D721Med (cell line): ENCODE measurements around the gene ST6GAL1.
"Not testable (repeated sequence)": the region's sequence is repeated elsewhere in the genome, so short reads cannot be mapped to it uniquely, and the experiment has no call there.

Experiments used
- DNase-seq: peaks from one replicate; pipeline ENCODE4 v3.0.0; 2011; ENCODE audit warnings: low spot score; ENCODE audit not compliant: insufficient read length
- FAIRE-seq: peaks from 2 replicates; lab custom pipeline; 2011; peaks lifted over from hg19 to GRCh38; lab: Jason Lieb, UNC
- TF ChIP-seq, protein P1 (sequence below): IDR thresholded peaks from 2 replicates; pipeline ENCODE4 v1.5.1; 2012; ENCODE audit warnings: mild to moderate bottlenecking, control low read depth; ENCODE audit not compliant: insufficient read depth; ENCODE audit errors: missing control alignments

Gene ST6GAL1

DNA sequence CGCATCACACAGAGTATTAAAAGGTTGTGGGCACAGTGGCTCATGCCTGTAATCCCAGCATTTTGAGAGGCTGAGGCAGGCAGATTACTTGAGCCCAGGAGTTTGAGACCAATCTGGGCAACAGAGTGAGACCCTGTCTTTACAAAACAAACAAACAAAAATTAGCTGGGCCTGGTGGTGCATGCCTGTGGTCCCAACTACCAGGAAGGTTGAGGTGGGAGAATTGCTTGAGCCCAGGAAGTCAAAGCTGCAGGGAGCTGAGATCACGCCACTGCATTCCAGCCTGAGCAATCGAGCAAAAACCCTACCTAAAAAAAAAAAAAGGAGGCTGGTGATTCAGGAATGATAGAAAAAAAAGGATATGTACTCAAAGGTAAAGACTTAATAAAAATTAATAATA, 28.2 kb upstream of the ST6GAL1 start:
- no peak for FAIRE-seq
- TF ChIP-seq, protein P1, sequence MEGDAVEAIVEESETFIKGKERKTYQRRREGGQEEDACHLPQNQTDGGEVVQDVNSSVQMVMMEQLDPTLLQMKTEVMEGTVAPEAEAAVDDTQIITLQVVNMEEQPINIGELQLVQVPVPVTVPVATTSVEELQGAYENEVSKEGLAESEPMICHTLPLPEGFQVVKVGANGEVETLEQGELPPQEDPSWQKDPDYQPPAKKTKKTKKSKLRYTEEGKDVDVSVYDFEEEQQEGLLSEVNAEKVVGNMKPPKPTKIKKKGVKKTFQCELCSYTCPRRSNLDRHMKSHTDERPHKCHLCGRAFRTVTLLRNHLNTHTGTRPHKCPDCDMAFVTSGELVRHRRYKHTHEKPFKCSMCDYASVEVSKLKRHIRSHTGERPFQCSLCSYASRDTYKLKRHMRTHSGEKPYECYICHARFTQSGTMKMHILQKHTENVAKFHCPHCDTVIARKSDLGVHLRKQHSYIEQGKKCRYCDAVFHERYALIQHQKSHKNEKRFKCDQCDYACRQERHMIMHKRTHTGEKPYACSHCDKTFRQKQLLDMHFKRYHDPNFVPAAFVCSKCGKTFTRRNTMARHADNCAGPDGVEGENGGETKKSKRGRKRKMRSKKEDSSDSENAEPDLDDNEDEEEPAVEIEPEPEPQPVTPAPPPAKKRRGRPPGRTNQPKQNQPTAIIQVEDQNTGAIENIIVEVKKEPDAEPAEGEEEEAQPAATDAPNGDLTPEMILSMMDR, result no peak
- DNase-seq, result no peak

- DNase-seq (no peak), FAIRE-seq (no peak)
- TF ChIP-seq, protein P1, result no peak
Observed at GRCh38 chr3:186902713-186903112, 27.6 kb upstream of the ST6GAL1 start.

DNA sequence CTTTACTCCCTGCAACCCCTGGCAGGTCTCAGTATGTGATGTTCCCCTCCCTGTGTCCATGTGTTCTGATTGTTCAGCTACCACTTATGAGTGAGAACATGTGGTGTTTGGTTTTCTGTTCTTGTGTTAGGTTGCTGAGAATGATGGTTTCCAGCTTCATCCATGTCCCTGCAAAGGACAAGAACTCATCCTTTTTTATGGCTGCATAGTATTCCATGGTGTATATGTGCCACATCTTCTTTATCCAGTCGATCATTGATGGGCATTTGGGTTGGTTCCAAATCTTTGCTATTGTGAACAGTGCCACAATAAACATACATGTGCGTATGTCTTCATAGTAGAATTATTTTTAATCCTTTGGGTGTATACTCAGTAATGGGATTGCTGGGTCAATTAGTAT, 26.6 kb upstream of the ST6GAL1 start:
- not testable (repeated sequence) for DNase-seq, FAIRE-seq

DNA sequence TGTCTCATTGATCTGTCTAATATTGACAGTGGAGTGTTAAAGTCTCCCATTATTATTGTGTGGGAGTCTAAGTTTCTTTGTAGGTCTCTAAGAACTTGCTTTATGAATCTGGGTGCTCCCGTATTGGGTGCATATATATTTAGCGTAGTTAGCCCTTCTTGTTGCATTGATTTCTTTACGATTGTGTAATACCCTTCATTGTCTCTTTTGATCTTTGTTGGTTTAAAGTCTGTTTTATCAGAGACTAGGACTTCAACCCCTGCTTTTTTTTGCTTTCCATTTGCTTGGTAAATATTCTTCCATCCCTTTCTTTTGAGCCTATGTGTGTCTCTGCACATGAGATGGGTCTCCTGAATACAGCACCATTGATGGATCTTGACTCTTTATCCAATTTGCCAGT, 23.3 kb upstream of the ST6GAL1 start:
- not testable (repeated sequence) for DNase-seq, FAIRE-seq

GRCh38 chr3:186909078-186909853, 21.1 kb upstream of the ST6GAL1 start:
- FAIRE-seq, result no peak
- DNase-seq, result no peak
- TF ChIP-seq, protein P1, result no peak

DNA sequence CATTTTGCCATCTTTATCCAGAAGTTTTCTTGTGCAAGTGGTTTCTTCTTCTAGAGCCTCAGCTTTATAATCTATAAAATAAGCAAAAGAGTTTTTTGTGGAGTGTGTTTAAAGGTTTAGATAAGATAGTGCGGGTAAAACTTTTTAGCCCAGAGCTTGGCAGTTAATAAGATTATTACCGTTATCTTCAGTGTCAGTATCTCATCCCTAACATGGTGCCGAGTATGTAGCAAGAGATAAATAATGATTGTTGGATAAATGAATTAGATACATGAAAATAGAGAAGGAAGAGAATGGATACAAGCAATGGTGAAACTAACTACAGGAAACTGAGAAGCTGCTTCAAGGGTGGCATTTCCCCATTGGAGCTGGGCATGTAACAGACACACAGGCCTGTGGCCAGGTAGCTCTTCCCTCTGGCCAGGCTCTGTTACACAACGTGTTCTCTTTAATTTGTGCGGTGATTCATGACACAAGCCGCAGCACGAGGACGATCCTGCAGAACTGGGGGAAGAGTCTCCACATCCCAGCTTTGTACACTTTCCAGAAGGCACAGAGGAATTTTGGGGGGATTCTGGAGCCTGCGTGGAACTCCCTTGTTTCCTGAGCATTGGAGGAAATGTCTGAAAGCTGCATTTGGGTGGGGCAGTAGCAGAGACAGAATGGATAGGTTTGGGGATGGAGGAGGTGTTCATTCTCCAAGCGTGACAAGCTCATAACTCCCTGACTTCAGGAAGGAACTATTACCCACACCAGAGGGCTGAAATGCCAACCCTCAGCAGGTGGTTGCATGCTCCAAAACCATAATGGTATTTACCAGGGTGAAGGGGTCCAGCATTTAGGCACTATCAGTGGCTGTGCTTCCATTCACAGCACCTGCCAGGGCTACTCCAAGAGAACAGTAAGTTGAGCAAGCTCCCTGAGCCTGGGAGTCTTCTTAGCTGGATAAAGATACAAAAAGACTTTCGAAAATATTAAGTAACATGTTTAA, 14.2 kb upstream of the ST6GAL1 start:
- DNase-seq, result no peak
- FAIRE-seq, result no peak
- TF ChIP-seq, protein P1, result no peak

DNA sequence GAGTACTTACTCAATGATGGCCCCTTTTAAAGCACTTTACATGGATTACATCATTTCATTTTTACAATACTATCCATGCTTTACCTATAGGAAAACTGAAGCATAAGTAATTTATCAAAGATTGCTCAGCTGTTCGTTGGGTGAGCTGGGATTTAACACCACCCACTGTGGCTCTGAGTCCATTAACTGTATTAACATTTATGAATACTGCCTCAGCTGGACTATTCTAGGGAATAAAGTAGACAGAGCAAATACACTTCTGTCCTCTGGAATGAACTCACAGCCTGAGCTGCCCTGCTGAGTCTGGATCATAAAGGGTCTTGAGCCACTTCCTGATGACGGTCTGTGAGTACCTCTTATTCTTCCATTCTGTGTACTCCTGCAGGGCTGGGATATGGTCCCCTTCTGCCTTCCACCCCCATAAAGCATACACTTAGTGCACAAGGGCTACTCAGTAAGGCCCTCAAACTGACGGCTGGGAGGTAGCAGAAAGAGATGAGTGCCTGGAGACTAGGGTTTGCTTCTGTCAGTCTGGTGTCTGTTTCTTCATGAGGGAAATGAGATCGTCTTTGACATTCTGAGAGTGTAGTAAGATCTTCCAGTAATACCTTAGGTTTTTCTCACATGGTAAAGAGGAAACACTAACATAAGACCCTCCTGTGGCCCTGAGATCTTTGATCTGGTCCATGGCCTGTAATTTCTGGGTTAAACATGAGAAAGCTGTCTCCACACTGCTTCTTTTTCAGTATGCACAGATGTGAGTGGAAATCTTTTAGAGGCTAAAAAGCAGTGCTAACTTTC, 12.6 kb upstream of the ST6GAL1 start:
- TF ChIP-seq, protein P1, result no peak
- no peak for FAIRE-seq

More for the DNA sequence above, 12.6 kb upstream of the ST6GAL1 start:
- DNase-seq, result no peak
